Body of pancreas (tissue), 4 donors: Measurements from ENCODE around the gene ST8SIA5. TPM values are rescaled to one million over a fixed set of nuclear protein-coding genes. Genes with fewer than 3 reads are reported as not detected.

Source experiments
- ATAC-seq: fragments of 150-250 bp; one replicate; pipeline ENCODE4 v1.9.1; 2016
- DNase-seq, 4 donors: peaks; one replicate each; pipeline ENCODE4 v3.0.0-alpha.2; 2019
- H3K27ac ChIP-seq, 4 donors: fragments of 200-600 bp; sonication (generic); 1 replicate in 3 of 4; 2 replicates in 1 of 4; pipeline versions ENCODE4 v1.5.1 to v1.6.1; 2016 to 2019; ENCODE audit warnings: mild to moderate bottlenecking in 1 of 4, mixed read lengths in 1 of 4, moderate library complexity in 1 of 4
- H3K27me3 ChIP-seq, 2 donors: fragments of 200-600 bp; sonication (generic); one replicate each; pipeline ENCODE4 v1.6.0; 2016; ENCODE audit warnings: mild to moderate bottlenecking in 1 of 2
- H3K36me3 ChIP-seq, 2 donors: fragments of 200-600 bp; sonication (generic); replicated peaks in 1 of 2; 2 replicates each; pipeline ENCODE4 v1.5.1; 2016; ENCODE audit warnings: low read depth in 2 of 2; ENCODE audit not compliant: insufficient read depth in 1 of 2
- H3K4me1 ChIP-seq: fragments of 200-600 bp; sonication (generic); one replicate; pipeline ENCODE4 v1.6.0; 2016
- H3K4me3 ChIP-seq, 2 donors: fragments of 200-600 bp; sonication (generic); 1 replicate in 1 of 2; 2 replicates in 1 of 2; pipeline ENCODE4 v1.5.1; 2016 to 2019
- H3K9me3 ChIP-seq, 3 donors: fragments of 200-600 bp; sonication (generic); 1 replicate in 2 of 3; 2 replicates in 1 of 3; pipeline ENCODE4 v1.5.1; 2016
- POLR2A ChIP-seq, 3 donors: fragments of 450-650 bp; IDR thresholded peaks; one replicate each; pipeline ENCODE4 v1.6.1; 2016; ENCODE audit warnings: antibody characterized with exemption in 3 of 3, mild to moderate bottlenecking in 2 of 3
- WGBS, 2 donors: methylation state at CpG; one replicate each; pipeline ENCODE4 v1.1.5; 2017; 5-methylcytosine and 5-hydroxymethylcytosine counted together
- intact Hi-C: fragments of 100-400 bp; cut with DNase I; formaldehyde crosslinking; loops from one replicate; pipeline ENCODE4 v1.15.1; 2023
- total RNA-seq, 2 donors: library from RNA; depleted of rRNA; stranded (reverse); fragments of >200 nt; gene quantifications; one replicate each; pipeline ENCODE4 v1.1.0, GENCODE V29; 2016
- TF ChIP-seq, protein P1 (sequence below), 7 experiments: fragments of 450-650 bp in 4 of 7; fragments of 200-600 bp in 3 of 7; sonication (generic) in 3 of 7; IDR thresholded peaks; one replicate each; pipeline ENCODE4 v1.5.1; 2016 to 2019; ENCODE audit warnings: antibody characterized with exemption in 7 of 7

The ST8SIA5 gene
- total RNA-seq, 2 donors from 2014 or later, result under 0.01 to 1.6 TPM

DNA sequence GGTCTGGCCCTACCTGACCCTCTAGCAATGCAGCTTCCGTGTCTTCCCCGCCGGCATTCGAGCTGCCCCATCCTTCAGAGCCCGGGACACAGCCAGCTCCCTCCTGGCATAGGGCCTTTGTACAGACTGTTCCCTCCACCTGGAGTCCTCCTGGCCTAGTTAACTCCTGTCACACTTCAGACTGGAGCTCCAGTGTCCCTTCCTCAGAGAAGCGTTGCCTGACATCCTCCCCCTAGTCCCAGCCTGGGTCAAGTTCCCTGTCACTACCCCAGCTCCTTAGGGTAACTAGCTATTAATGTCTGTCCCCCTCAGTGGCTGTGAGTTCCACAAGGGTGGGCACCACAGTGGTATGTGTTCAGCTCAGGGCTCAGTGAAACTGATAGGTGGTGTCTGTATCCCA is 54.4 kb downstream of the ST8SIA5 start:
- ATAC-seq, result no peak
- 75 to 89% methylated on average over 6 of the region's 6 CpGs for WGBS, 2 donors

DNA sequence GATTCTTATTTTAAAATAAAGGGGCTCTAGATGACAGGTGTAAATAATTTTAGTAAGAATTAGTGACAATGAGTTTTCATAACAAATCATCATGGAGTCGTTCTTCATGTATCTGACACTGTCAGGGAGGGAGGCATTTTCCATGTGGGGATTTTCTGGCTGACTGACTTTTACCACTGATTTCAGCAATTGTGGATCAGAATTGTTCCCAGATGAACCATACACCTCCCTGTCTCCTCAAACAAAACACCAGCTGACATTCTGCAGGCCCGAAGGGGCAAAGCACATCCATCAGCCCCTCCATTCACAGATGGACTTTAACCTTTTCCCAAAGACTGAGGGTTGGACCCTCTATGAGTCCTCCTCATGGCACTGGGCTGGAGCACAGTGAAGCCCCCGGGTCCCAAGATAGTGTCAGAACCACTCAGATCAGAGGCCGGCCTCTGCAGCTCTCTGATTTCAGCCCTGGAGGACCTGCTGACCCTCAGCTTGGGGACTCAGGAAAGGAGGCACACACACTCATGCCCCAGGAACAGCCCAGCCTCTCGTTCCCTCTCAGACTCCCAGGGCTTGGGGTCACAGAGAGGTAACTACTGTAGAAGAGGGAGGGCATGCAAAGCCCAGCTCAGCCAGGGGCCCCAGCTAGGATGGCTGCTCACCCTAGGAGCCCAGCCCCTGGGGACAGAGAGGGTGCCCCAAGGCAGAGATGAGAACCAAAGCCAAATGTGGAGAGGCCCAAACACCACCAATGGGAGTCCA is 56.6 kb downstream of the ST8SIA5 start:
- Histone ChIP-seq H3K27me3 (no peaks in the 10 kb centered on the region), H3K4me1 (no peaks in the 10 kb centered on the region), H3K36me3 (no peaks in the 10 kb centered on the region), H3K27ac (no peak overlapping the region), H3K4me3 (no peak overlapping the region), H3K9me3 (no peaks in the 10 kb centered on the region)
- DNase-seq (no peak), ATAC-seq (no peak)
- 62 to 73% methylated on average over 3 to 5 of the region's 5 CpGs for WGBS, 2 donors
- intact Hi-C loops, result no loop called here
- no peak for TF ChIP-seq POLR2A (IDR thresholded peaks at IDR 0.05)
- TF ChIP-seq, protein P1, sequence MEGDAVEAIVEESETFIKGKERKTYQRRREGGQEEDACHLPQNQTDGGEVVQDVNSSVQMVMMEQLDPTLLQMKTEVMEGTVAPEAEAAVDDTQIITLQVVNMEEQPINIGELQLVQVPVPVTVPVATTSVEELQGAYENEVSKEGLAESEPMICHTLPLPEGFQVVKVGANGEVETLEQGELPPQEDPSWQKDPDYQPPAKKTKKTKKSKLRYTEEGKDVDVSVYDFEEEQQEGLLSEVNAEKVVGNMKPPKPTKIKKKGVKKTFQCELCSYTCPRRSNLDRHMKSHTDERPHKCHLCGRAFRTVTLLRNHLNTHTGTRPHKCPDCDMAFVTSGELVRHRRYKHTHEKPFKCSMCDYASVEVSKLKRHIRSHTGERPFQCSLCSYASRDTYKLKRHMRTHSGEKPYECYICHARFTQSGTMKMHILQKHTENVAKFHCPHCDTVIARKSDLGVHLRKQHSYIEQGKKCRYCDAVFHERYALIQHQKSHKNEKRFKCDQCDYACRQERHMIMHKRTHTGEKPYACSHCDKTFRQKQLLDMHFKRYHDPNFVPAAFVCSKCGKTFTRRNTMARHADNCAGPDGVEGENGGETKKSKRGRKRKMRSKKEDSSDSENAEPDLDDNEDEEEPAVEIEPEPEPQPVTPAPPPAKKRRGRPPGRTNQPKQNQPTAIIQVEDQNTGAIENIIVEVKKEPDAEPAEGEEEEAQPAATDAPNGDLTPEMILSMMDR (IDR thresholded peaks at IDR 0.05), result no peak

More for the DNA sequence above, 54.4 kb downstream of the ST8SIA5 start:
- no peak for DNase-seq
- Histone ChIP-seq H3K4me3 (no peak overlapping the region), H3K4me1 (no peaks in the 10 kb centered on the region), H3K9me3 (no peaks in the 10 kb centered on the region), H3K27me3 (no peaks in the 10 kb centered on the region), H3K27ac (no peak overlapping the region), H3K36me3 (no peaks in the 10 kb centered on the region)
- intact Hi-C loops, result no loop called here
- TF ChIP-seq POLR2A (IDR thresholded peaks at IDR 0.05), result no peak
- TF ChIP-seq, protein P1 (IDR thresholded peaks at IDR 0.05), result no peak

DNA sequence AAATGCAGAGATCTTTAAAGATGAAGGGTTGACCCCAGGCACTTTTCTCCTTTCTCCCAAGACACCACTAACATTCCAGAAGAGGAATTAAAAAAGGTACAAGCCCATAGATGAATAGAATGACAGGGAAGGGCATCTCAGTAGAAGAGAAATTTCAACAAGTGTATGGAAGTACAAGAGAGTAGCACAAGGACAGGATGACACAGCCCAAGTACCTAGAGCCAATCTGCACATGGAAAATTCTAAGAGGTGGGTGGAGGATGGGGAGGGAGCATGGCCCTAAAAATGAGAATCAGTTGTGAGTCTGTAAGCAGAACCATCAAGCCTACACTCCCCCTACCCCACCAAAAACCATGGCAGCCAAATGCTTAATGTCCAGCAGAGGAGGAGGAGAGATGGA is 60.2 kb downstream of the ST8SIA5 start:
- no peak for DNase-seq
- Histone ChIP-seq H3K9me3 (no peaks in the 10 kb centered on the region), H3K4me1 (no peaks in the 10 kb centered on the region), H3K36me3 (no peaks in the 10 kb centered on the region), H3K27ac (no peak overlapping the region), H3K4me3 (no peak overlapping the region), H3K27me3 (no peaks in the 10 kb centered on the region)
- ATAC-seq, result no peak
- TF ChIP-seq POLR2A (IDR thresholded peaks at IDR 0.05), result no peak
- TF ChIP-seq, protein P1 (IDR thresholded peaks at IDR 0.05), result no peak
- intact Hi-C loops, result no loop called here

DNA sequence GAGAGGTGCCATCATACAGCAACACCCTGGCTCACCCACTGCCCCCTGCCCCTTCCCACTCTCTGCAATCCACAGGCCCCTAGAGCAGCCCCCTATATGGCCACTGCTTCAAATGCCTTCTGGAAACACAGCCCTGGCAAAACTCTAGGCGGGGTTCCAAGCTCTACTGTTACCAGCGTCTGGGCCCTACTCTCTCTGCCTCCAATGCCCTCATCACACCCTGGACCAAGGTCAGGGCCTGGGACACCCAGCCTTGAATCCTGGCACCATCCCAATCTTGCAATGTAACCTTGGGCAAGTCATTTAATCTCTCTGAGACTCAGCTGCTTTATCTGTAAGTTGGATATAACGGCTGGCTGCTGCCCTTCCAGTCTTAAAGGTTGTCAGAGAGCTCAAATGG is 60.6 kb downstream of the ST8SIA5 start:
- H3K4me1 ChIP-seq, result no peaks in the 10 kb centered on the region
- no peak for TF ChIP-seq POLR2A (IDR thresholded peaks at IDR 0.05)
- TF ChIP-seq, protein P1 (IDR thresholded peaks at IDR 0.05), result no peak
- no peaks in the 10 kb centered on the region for H3K36me3 ChIP-seq
- no peak for DNase-seq
- H3K27me3 ChIP-seq, result no peaks in the 10 kb centered on the region
- no peak for ATAC-seq
- WGBS, 2 donors, result 41 to 52% methylated on average over 3 of the region's 3 CpGs
- no peaks in the 10 kb centered on the region for H3K9me3 ChIP-seq
- no peak overlapping the region for H3K4me3 ChIP-seq
- intact Hi-C loops, result no loop called here
- no peak overlapping the region for H3K27ac ChIP-seq

DNA sequence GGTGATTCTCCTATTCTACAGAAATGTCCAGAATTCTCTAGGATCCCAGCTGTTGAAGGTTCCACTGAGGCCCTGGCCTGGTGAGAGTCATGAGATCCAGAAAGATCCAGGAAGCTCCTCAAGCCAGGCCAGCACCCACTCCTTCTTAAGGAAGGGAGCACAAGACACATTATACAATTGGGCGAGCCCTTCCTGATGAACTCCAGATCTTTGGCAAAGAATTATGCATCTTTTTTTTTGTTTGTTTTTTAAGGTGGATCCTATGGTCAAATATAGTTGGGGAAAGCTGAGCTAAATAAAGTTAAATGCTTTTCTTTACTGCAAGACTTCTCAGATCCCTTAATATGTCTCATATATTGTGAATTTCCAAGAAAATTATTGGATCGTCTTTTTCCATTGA is 62.9 kb downstream of the ST8SIA5 start:
- DNase-seq (no peak), ATAC-seq (no peak)
- intact Hi-C loops, result no loop called here
- TF ChIP-seq POLR2A (IDR thresholded peaks at IDR 0.05), result no peak
- TF ChIP-seq, protein P1 (IDR thresholded peaks at IDR 0.05), result no peak
- WGBS, 2 donors, result 87 to 96% methylated on average over 2 of the region's 2 CpGs
- Histone ChIP-seq H3K9me3 (no peaks in the 10 kb centered on the region), H3K27me3 (no peaks in the 10 kb centered on the region), H3K4me3 (no peak overlapping the region), H3K27ac (no peak overlapping the region), H3K4me1 (no peaks in the 10 kb centered on the region), H3K36me3 (no peaks in the 10 kb centered on the region)
